ENCODE measurements around the gene EDN2.

DNA sequence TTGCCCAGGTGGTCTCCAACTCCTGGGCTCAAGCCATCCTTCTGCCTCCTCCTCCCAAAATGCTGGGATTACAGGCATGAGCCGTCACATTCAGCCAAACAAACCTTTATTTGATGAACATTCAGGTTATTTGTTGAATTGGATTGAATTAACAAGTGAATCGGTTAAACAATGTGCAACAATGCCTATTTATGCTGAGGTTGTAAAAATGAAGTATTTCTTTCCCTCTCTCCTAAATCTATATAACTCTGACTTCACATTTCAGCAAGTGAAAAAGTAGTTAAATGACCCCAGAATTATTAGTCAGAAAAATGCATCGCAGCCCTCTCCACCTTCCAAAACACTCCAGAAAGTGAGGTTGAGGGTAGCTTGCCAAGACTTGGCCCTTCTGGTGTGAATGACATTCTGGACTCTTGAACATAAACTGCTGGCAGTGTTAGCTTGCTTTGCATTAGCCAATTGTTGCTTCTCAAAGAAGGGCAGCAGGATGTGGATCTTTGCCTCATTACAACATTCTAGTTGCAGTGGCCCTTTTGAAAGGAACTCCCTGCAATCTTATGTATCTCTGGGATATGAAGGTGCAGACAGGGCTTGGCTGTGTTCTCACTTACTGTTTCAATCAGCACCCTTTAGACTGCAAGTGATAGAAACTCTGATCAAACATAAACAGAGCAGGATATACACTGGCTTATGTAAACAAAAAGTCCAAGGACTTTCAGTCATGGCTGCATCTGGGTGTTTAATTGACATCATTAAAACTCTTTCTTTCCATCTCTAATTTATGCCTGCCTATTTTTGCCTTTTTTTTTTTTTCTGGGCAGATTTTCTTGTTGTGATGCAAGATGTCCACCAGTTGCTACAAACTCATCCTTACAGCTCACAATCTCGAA lies 22.4 kb downstream of the EDN2 start:
- TF ChIP-seq POLR2A (IDR thresholded peaks at IDR 0.05), result no peak
- TF ChIP-seq, protein P1, sequence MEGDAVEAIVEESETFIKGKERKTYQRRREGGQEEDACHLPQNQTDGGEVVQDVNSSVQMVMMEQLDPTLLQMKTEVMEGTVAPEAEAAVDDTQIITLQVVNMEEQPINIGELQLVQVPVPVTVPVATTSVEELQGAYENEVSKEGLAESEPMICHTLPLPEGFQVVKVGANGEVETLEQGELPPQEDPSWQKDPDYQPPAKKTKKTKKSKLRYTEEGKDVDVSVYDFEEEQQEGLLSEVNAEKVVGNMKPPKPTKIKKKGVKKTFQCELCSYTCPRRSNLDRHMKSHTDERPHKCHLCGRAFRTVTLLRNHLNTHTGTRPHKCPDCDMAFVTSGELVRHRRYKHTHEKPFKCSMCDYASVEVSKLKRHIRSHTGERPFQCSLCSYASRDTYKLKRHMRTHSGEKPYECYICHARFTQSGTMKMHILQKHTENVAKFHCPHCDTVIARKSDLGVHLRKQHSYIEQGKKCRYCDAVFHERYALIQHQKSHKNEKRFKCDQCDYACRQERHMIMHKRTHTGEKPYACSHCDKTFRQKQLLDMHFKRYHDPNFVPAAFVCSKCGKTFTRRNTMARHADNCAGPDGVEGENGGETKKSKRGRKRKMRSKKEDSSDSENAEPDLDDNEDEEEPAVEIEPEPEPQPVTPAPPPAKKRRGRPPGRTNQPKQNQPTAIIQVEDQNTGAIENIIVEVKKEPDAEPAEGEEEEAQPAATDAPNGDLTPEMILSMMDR (IDR thresholded peaks at IDR 0.05), result no peak
- TF ChIP-seq POLR2AphosphoS5 (IDR thresholded peaks at IDR 0.05), result peak in 1 of 3 donors; percentile 32
